GM19463 (cell line): ENCODE results near the gene HINT3.
"Not testable (repeated sequence)": the region's sequence is repeated elsewhere in the genome, so short reads cannot be mapped to it uniquely, and the experiment has no call there.

Source experiments
- ATAC-seq: cut with Tn5 transposase; IDR thresholded peaks from one replicate; pipeline ENCODE4 v1.9.1; 2021; ENCODE audit warnings: mild to moderate bottlenecking, moderate library complexity; ENCODE audit not compliant: unreplicated experiment

The HINT3 gene

GRCh38 chr6:125994670-125995488 is 38.3 kb downstream of the HINT3 start:
- ATAC-seq = no peak

GRCh38 chr6:125995972-125996580 is 39.5 kb downstream of the HINT3 start:
- ATAC-seq = peak; percentile 97

GRCh38 chr6:126002755-126003679 is 46.4 kb downstream of the HINT3 start:
- ATAC-seq = no peak

GRCh38 chr6:126007800-126008199 is 51.2 kb downstream of the HINT3 start:
- no peak for ATAC-seq

- ATAC-seq = no peak
Observed at GRCh38 chr6:126010040-126010439, 53.5 kb downstream of the HINT3 start.

- no peak for ATAC-seq
Observed at GRCh38 chr6:126015863-126016262, 59.3 kb downstream of the HINT3 start.

GRCh38 chr6:126016591-126016990 is 60.0 kb downstream of the HINT3 start:
- no peak for ATAC-seq

- ATAC-seq = no peak
Observed at GRCh38 chr6:126017668-126018067, 61.1 kb downstream of the HINT3 start.

- ATAC-seq = no peak
Observed at GRCh38 chr6:126020305-126021050, 63.9 kb downstream of the HINT3 start.

GRCh38 chr6:126023474-126023873 is 66.9 kb downstream of the HINT3 start:
- ATAC-seq = not testable (repeated sequence)

GRCh38 chr6:126026001-126026400 is 69.4 kb downstream of the HINT3 start:
- no peak for ATAC-seq

- no peak for ATAC-seq
Observed at GRCh38 chr6:126027601-126028000, 71.0 kb downstream of the HINT3 start.
